Skeletal muscle cell (primary cell): ENCODE measurements around the gene CFAP210.

Experiments
- DNase-seq: peaks from one replicate; pipeline ENCODE4 v3.0.0-alpha.2; 2010; ENCODE audit warnings: low read depth
- H3K4me3 ChIP-seq: 2 replicates; pipeline ENCODE4 v1.5.1; 2011; ENCODE audit warnings: low read depth, mild to moderate bottlenecking, control low read depth, low read length, moderate library complexity

Gene CFAP210, protein sequence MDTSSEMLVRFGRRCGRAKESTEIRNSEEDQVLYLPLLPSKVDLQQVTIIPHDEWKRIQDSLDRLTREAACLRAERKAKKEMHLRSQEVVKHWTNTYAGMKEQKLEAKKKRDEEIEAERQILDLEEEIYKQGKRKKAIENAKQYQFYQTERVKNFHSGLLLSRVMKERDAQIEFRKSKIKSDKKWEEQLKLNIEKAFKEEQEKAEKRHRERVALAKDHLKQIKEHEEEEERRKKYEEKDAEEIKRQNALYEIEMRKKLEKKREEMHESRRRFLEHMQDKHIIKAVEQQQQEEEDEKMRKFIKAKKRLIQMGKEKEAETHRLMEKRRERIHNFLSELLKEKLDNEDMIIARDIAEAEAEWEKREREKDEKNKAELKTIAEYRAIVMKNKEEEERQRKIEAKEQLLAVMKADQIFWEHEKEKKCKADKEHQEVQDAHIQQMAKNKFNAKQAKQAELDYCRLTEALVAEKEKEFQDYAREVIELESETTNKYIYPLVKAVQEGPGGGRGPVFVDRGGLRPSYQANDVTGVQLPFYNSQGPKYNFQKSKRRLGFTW

DNA sequence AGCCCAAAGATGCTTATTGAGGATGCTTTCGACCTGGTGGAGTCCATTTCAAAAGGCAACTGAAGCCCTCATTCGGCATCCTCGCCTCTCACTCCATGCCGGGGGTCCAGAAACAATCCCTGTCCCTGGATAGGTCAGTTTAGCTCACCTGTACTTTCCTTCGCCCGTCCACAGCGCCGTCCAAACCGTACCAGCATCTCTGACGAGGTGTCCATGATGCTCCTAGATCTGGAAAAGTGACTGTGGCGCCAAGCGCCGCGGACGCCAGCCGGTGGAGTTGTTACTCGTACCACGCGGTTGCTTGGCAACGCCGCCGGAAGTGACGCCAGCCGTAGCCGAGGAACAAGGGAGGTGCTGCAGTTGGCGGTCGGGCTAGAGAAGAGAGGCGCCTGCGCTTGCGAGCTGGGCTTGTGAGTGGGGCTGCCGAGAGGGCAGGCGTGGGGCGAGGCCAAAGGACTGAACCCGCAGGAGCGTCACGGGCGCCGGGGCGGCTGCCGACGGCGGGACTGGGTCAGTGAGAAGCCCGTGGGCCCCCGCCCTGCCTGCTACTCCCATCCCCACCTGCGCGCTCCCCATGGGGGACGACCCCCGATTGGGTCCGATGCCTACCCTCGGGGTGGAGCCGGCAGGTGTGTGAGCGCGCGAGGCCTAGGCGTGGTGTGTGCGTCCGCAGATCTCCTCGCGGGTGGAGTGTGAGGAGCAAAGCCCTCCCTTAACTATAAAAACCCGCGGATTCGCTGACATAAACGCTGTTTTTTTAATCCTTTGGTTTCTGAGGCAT is at the start of gene CFAP210, which contains the start of gene PHOSPHO2:
Gene CFAP210, minus strand, starts transcription at position 293 of the 781 bp plus-strand sequence. Its CDS starts 78 bp downstream, at position 215.
Gene PHOSPHO2, plus strand, starts transcription at position 357 of the 781 bp plus-strand sequence. CDS start 6,503 bp downstream, outside the sequence.
- H3K4me3 ChIP-seq, result peak within 1 kb of the TSS; percentile 92
- peak; percentile 84 for DNase-seq

DNA sequence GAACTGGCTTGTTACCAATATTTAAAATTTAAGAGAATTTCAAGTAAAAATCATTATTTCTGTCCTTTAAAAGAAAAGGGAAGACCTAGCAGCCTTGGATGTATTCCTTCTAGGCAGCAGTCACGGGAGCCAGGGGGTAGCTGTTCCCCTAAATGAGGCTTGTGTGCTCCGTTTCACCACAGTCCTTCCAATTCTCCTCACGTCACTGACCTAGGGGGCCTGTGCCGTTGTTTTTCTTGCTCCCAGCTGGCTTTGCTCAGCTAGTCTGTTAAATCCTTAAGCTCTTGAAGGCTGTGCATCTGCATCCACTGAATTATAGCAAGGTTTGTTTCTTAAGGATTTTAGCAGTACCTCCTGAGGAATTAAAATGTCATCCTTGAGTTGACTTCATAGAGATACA is 49.3 kb upstream of the CFAP210 start:
- no peak for DNase-seq

DNA sequence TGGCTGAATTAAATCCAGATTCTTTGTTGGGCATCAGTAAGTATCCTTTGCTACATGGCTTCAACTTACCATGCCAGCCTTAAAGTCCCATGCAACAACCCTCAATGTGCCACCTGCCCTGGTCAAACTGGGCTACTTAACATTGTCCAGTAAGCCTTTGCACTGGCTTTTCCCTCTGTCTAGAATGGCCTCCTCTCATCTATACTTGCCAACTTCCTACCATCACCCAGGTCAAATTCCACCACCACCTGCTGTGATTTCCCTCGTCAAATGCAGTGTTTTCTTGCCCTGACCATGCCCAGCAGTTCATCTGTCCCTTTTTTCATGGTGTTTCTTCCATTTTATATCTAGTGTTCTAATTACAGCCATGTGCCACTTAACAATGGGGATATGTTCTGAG is 45.1 kb upstream of the CFAP210 start:
- no peak for DNase-seq
- H3K4me3 ChIP-seq, result no peak overlapping the region

More for the DNA sequence above, 49.3 kb upstream of the CFAP210 start:
- no peak overlapping the region for H3K4me3 ChIP-seq

DNA sequence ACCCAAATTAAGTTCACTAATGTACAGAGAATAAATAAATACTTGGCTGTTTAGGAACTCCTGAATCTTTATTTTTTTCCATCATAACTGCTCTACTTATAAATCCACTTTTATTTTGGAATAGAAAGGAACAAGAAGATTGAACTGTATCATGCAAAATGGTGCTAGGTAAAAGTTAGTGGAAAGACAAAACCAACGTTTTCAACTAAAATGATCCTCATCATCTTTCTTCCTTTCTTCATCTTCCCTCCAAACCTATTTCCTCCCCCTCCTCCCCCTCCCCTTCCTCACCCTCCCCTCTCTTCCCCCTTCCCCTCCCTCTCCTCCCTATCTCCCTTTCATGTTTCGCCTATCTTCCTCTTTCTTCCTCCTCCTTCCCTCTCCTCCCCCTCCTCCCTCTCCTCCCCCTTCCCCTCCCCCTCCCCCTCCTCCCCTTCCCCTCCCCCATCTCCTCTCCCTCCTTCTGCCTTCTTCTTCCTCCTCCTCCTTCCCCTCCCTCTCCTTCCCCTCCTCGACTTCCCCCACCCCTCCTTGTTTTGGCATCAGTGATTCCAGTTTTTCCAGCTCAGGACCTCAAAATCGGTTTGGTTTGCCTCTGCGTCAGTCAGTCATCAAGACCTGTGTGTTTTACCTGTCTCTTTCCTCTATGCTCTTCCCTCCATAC is 44.5 kb upstream of the CFAP210 start:
- no peak overlapping the region for H3K4me3 ChIP-seq
- DNase-seq, result no peak

- H3K4me3 ChIP-seq, result no peak overlapping the region
- DNase-seq, result no peak
Observed at GRCh38 chr2:169736902-169737301, 42.7 kb upstream of the CFAP210 start.

DNA sequence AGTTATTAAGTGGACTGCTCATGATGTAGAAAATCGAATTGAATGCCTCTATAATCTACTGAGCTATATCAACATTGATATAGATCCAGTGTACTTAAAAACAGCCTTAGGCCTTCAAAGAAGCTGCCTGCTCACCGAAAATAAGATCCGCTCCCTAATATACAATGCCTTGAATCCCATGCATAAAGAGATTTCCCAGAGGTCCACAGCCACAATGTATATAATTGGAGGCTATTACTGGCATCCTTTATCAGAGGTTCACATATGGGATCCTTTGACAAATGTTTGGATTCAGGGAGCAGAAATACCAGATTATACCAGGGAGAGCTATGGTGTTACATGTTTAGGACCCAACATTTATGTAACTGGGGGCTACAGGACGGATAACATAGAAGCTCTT is 41.4 kb upstream of the CFAP210 start:
- no peak overlapping the region for H3K4me3 ChIP-seq
- no peak for DNase-seq

DNA sequence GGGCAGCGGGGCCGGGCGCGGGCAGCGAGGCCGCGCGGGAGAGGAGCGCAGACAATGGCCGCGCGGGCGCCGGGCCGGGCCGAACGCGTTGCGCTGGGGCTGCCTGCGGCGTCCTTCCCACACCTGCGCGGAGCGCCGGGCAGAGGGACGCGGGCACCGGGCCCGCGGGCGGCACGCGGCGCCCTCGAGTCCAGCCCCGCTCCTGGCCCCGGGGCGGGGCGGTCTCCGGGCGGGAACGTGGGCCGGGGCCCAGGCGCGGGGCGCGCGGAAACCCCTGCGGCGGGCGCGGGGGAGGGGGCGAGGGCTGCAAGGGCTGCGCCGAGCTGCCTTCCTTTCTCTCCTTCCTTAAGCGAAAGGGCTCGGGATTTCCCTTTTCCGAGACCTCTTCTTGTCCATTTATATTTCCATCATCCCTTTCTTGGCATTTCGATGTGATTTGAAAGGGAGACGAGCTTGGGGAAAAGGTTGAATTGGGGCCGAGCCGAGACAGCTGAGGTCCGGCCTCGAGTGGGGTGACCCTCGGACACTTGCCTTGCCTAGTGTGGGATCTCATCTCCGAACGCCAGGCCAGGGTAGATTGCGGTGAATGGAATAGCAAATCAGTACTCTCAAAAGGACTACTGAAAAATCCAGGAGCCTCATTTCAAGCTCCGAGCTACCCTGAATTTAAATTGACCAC is 40.1 kb upstream of the CFAP210 start:
- peak overlapping the region; percentile 61 for H3K4me3 ChIP-seq
- DNase-seq, result no peak

DNA sequence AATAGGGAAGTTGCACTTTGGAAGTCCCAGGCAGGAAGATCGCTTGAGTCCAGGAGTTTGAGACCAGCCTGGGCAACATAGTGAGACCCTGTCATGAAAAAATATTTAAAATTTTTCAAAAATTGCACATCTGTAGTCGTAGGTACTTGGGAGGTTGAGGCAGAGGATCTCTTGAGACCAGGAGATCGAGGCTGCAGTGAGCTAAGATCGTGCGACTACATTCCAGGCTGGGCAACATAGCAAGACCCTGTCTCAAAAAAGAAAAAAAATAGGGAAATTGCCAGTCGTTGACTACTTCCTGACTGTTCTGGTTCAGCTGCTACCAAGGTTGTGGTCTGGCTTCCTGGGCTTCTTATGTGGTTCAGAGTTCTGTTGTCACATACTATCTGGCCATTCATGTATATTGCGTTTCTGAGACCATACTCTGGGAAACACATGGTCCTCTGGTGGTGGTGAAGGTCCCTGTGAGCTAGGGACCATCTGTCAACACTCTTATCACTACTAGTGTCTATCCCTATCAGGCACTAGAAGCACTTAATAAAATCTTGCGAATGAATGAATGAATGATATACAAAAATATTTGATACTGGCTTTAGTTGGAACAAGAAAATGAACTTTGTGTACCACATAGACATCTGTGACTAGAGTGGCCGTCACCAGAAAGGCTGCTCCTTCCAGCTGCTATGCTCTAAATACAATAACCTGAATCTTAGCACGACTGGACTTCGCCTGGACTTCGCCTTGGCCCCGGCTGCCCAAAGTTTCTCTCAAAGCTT is 38.6 kb upstream of the CFAP210 start:
- DNase-seq, result no peak

GRCh38 chr2:169732075-169732474 is 37.9 kb upstream of the CFAP210 start:
- DNase-seq, result no peak
- no peak overlapping the region for H3K4me3 ChIP-seq

More for the DNA sequence above, 38.6 kb upstream of the CFAP210 start:
- H3K4me3 ChIP-seq, result peak overlapping the region; percentile 61

- DNase-seq, result no peak
- H3K4me3 ChIP-seq, result no peak overlapping the region
Observed at GRCh38 chr2:169729274-169729605, 35.0 kb upstream of the CFAP210 start.

DNA sequence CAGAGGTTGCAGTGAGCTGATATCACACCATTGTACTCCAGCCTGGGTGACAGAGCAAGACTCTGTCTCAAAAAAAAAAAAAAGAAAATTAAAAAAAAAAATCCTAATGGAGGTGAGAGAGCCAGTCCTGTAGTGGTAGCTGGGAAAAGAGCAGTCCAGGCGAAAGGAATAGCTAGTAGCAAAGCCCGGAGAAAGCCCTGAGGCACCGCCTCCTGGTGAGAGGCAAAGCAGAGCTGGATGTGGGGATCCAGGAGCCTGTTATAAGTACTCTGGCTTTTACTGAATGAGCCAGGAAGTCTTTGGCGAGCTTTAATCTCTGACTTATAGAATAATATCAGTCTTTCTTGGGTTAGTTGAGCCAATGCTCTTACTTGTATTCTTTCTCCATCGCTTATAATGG is 32.9 kb upstream of the CFAP210 start:
- DNase-seq, result no peak
- no peak overlapping the region for H3K4me3 ChIP-seq

- no peak overlapping the region for H3K4me3 ChIP-seq
- no peak for DNase-seq
Observed at GRCh38 chr2:169721016-169721415, 26.8 kb upstream of the CFAP210 start.

- no peak for DNase-seq
- no peak overlapping the region for H3K4me3 ChIP-seq
Observed at GRCh38 chr2:169718930-169719504, 24.8 kb upstream of the CFAP210 start.

GRCh38 chr2:169717691-169718063 is 23.5 kb upstream of the CFAP210 start:
- no peak overlapping the region for H3K4me3 ChIP-seq
- no peak for DNase-seq

GRCh38 chr2:169716938-169717690 is 22.9 kb upstream of the CFAP210 start:
- H3K4me3 ChIP-seq, result no peak overlapping the region
- no peak for DNase-seq

GRCh38 chr2:169716238-169716886 is 22.2 kb upstream of the CFAP210 start:
- DNase-seq, result peak; percentile 45
- H3K4me3 ChIP-seq, result no peak overlapping the region
